ENCODE data around the gene SMCO4.

The SMCO4 gene

DNA sequence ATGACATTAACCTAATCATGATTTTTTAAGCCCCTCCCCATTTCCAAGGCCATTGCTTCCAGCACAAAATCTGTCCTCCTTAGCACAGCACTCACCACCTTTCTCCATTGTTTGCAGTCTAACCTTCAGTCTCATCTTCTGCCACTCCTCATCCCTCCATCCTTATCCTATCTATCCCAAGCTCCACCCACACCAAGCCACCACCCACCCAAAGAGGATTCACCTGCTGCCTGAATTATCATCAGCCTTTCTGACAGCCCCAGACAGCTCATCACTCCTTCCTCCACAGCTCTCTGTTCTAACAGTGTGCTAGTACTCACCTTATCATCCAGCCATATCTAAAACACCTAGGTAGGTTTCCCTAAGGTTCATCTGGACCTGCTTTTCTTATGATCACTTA, 20.7 kb upstream of the SMCO4 start:
- DNase-seq (ENCODE audit: low read depth), result no peak
- TF ChIP-seq, protein P1, sequence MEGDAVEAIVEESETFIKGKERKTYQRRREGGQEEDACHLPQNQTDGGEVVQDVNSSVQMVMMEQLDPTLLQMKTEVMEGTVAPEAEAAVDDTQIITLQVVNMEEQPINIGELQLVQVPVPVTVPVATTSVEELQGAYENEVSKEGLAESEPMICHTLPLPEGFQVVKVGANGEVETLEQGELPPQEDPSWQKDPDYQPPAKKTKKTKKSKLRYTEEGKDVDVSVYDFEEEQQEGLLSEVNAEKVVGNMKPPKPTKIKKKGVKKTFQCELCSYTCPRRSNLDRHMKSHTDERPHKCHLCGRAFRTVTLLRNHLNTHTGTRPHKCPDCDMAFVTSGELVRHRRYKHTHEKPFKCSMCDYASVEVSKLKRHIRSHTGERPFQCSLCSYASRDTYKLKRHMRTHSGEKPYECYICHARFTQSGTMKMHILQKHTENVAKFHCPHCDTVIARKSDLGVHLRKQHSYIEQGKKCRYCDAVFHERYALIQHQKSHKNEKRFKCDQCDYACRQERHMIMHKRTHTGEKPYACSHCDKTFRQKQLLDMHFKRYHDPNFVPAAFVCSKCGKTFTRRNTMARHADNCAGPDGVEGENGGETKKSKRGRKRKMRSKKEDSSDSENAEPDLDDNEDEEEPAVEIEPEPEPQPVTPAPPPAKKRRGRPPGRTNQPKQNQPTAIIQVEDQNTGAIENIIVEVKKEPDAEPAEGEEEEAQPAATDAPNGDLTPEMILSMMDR (conservative IDR thresholded peaks at IDR 0.05; ENCODE audit: control insufficient read depth, insufficient read depth, low read depth, low read length), result no peak
- no peak overlapping the region for H3K4me3 ChIP-seq (ENCODE audit: control insufficient read depth, low read depth, low read length)

DNA sequence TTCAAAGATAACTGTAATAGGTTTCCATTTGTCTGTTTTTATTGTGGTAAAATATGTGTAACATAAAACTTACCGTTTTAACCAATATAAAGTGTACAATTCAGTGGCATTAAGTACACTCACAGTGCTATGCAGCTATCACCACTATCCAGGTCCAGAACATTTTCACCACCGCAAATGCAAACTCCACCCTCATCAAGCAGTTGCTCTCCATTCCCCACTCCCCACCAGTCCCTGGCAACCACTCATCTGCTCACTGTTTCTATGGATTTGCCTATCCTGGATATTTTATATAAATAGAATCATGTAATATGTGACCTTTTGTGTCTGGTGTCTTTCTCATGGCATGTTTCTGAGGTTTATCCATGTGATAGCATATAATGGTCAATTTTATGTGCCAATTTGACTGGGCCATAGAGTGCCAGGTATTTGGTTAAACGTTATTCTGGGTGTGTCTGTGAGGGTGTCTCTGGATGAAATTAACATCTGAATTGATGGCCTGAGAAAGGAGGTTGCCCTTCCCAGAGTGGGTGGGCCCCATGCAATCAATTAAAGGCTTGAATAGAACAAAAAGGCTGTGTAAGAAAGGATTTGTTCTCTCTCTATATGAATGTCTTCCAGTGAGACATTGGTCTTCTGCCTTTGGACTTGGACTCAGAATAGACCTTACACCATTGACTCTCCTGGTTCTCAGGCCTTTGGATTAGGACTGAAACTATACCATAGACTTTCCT, 17.2 kb upstream of the SMCO4 start:
- H3K4me3 ChIP-seq (ENCODE audit: control insufficient read depth, low read depth, low read length), result no peak overlapping the region
- DNase-seq (ENCODE audit: low read depth), result no peak
- TF ChIP-seq, protein P1 (conservative IDR thresholded peaks at IDR 0.05; ENCODE audit: control insufficient read depth, insufficient read depth, low read depth, low read length), result no peak

DNA sequence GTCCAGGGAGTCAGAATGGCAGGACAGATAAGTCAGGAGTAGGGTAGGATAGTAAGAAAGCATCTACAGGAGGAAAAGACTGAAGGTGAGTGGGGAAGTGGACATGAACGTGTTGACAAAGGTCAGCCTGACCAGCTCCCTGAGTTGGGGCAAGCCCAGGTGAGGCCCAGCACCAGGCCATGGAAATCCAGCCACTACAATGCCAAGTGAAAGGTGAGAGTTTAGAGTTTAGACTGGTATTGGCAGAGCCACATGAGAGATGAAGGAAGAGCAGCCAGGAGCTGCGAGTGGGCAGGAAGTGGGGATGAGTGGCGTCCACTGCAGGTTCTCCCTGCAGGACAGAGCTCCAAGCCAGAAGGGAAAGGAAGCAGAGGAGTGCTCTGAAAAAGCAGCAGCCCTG, 16.5 kb upstream of the SMCO4 start:
- TF ChIP-seq, protein P1 (conservative IDR thresholded peaks at IDR 0.05; ENCODE audit: control insufficient read depth, insufficient read depth, low read depth, low read length), result no peak
- H3K4me3 ChIP-seq (ENCODE audit: control insufficient read depth, low read depth, low read length), result no peak overlapping the region
- DNase-seq (ENCODE audit: low read depth), result no peak

DNA sequence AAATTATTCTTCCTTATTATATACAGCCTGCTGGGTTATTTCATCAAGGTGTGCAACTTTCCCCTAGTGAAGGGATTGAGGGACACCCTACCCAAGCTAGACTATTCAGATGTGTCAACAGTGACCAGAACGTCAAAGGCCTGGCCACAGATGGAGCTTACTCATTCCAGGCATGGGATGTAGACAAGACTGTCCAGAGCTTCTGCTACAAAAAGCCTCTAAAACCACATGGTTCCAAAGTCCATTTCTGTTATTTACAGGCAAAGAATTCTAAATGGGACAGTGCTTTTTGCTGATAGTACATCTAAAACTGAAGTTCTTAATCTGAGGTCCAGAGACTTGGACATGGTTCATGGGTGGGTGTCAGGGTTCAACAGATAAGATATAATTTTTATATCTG, 9.7 kb upstream of the SMCO4 start:
- H3K4me3 ChIP-seq (ENCODE audit: control insufficient read depth, low read depth, low read length), result no peak overlapping the region
- TF ChIP-seq, protein P1 (conservative IDR thresholded peaks at IDR 0.05; ENCODE audit: control insufficient read depth, insufficient read depth, low read depth, low read length), result no peak
- DNase-seq (ENCODE audit: low read depth), result no peak

DNA sequence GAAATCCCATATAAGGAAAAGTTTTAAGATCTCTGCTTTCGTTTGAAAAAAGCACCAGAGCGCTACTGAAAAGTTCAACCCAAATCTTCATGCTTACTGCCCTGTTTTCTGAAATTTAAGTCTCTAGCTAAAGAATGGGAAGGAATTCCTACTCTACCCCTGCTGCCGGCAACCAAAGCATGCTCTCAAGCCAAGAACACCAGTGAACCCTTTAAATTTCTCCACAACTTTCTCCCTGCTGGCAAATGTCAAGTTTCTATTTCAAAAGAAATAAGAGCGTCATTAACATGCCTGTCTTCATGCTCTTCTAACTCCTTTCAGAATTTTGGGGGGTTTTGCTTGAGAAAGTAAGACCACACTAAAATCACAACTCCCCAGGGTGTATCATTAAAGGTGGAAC, 6.8 kb upstream of the SMCO4 start:
- TF ChIP-seq, protein P1 (conservative IDR thresholded peaks at IDR 0.05; ENCODE audit: control insufficient read depth, insufficient read depth, low read depth, low read length), result no peak
- no peak overlapping the region for H3K4me3 ChIP-seq (ENCODE audit: control insufficient read depth, low read depth, low read length)
- no peak for DNase-seq (ENCODE audit: low read depth)

DNA sequence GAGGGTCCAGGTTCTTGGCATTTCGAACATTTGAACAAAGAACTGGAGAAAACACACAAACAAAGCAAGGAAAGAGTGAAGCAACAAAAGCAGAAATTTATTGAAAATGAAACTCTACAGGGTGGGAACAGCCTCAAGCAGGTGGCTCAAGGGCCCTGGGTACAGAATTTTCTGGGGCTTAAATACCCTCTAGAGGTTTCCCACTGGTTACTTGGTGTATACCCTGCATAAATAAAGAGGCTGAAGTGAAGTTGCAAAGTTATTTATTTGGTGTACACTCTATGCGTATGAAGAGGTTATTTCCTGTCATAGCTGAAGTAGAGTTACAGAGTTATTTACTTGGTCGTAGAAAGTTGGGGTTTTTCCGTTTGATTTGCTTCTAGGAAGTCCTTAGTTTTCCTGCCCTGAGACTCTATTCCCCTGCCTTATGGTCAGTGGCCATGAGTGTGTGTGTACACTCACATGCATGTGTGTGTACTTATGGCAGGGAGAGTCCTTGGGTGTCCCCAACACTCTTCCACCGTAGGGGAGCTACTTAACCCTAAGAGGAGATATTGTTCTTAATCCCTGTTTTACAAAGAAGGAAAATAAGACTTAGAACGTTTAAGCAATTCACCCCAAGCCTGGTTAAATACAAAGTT, 5.6 kb upstream of the SMCO4 start:
- DNase-seq (ENCODE audit: low read depth), result no peak
- no peak overlapping the region for H3K4me3 ChIP-seq (ENCODE audit: control insufficient read depth, low read depth, low read length)
- TF ChIP-seq, protein P1 (conservative IDR thresholded peaks at IDR 0.05; ENCODE audit: control insufficient read depth, insufficient read depth, low read depth, low read length), result no peak
